GM21825 (cell line): ENCODE data around the gene TSSC4.

Experiments used
- ATAC-seq: cut with Tn5 transposase; IDR thresholded peaks from one replicate; pipeline ENCODE4 v1.9.1; 2021; ENCODE audit warnings: mild to moderate bottlenecking, moderate library complexity; ENCODE audit not compliant: unreplicated experiment

The TSSC4 gene

DNA sequence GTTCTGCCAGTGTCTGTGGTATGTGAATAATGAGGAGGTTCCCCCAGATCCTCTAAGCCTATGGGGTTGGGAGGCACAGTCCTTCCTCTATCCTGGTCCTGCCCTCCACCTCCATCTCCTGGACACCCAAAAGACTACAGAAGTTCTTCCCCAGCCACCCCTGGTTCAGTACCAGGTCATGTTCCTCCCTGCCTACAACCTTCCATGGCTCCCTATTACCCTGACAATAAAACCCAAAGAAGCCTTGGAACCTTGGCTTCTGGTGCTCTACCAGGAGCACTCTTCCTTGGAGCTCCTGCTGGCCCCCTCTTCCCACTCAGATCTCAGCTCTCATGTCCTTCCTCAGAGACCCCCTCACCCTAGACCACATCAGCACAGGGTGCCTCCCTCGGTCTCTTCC, 30.8 kb downstream of the TSSC4 start:
- no peak for ATAC-seq

DNA sequence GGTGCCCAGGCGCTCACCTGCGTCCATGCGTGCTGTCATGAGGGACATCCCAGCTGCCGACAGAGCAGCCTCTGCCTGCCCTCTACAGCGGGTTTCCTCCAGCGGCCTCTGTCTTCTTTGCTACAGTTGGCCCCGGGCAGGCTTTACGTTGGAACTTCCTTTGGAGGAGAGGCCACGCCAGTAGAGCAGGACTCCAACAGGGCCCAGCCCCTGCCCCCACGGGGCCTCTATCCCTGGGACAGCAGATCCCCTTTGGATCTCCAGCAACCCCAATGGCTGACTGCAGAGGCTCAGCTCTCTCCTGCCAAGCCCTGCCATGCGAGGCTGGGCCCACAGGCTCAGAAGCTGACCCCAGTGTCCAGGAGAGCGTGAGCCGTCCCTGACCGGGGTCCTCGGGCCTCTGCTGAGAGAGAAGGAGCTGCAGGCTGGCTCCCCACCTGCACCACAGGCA, 31.6 kb downstream of the TSSC4 start:
- ATAC-seq: no peak

- ATAC-seq: no peak
Measured at GRCh38 chr11:2432628-2433071, 32.1 kb downstream of the TSSC4 start.

- no peak for ATAC-seq
Measured at GRCh38 chr11:2433106-2433925, 32.8 kb downstream of the TSSC4 start.

- ATAC-seq: no peak
Measured at GRCh38 chr11:2434008-2434407, 33.5 kb downstream of the TSSC4 start.

GRCh38 chr11:2434506-2435255, 34.1 kb downstream of the TSSC4 start:
- ATAC-seq: no peak

DNA sequence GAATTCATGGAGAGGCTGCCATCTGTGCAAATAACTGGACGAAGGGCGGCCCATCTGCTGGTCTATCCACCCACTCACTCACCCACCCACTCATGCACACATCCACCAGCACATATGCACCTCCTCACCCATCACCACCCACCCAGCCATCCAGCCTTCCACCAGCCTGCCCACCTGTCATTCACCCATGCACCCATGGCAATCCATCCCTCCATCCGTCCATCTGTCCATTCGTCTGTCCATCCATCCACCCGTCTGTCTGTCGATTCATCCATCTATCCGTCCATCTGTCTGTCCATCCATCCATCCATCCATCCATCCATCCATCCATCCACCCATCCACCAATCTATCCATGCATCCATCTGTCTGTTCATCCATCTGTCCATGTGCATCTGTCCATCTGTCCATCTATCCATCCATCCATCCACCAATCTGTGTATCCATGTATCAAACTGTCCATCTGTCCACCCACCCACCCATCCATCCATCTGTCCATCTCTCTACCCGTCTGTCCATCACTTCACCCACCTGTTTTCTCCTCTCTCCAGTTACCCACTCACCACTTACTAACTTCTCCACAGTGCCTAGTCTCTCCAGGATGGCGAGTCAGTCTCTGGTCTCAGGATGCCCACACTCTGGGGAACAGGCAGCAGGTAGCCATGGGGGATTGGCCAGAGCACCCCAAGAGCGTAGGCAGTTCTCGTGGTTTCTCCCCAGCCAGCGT, 34.9 kb downstream of the TSSC4 start:
- no peak for ATAC-seq

- no peak for ATAC-seq
Measured at GRCh38 chr11:2436013-2436520, 35.5 kb downstream of the TSSC4 start.

DNA sequence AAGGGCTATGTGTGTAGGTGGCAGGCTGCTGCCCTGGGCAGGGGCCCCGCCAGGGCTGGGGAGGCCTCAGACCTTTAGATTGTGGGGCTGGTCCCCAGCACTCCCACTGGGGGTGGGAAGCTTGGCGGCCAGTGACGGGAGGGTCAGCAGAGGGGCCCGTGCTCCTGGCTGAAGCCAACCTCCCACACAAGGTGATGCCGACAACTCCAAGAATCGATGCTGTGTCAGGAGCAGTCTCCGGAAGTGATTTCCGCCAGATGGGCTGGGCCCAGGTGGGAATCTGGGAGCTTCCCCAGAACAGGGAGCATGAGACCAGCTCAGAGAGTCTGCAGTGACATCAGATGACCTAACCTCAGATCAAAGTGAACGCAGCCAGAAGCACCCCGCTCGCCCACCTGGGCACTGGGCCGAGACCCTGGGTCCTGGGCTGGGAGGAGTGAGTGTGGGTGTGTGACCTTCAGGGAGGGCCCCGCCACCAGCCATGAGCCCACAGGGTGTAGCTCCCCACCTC, 36.0 kb downstream of the TSSC4 start:
- no peak for ATAC-seq

- no peak for ATAC-seq
Measured at GRCh38 chr11:2437516-2437915, 37.0 kb downstream of the TSSC4 start.

- no peak for ATAC-seq
Measured at GRCh38 chr11:2439820-2440219, 39.3 kb downstream of the TSSC4 start.

- no peak for ATAC-seq
Measured at GRCh38 chr11:2440646-2441045, 40.1 kb downstream of the TSSC4 start.

GRCh38 chr11:2441171-2441570, 40.6 kb downstream of the TSSC4 start:
- ATAC-seq: no peak

DNA sequence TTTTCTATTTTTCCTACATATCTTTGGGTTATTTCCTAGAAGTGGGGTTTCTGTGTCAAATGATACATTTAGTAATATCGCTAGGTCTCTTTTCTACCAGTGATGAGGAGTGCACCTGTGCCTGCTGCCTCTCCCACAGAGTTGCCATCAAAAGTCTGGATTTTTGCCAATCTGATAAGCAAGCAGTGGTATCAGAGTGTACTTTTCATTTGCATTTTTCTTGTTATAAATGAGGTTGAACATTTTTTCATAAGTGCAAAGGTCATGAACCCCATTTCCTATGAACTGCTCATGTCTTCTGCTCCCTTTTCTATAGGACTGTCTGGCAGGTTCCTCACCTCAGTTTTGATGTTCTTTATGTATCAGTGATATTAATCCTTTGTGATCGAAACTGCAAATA, 42.0 kb downstream of the TSSC4 start:
- ATAC-seq: no peak

DNA sequence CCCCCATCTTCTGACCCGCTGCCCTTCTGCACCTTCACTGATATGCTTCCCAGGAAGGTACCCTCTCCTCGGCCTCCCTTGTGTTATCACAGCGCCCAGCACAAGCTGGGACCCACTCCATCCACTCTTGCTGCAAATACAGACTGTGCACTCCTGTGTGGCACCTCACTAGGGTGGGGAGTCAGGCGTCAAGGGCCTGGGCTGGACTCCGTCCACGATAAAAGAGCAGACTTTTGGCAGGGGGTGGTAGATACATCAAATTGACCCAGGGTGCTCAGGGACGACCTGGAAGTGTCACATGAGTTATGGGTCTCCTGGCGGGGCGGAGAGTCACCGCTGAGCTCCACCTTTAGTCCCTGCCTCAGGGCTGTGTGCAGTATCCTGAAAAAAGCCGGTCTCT, 42.9 kb downstream of the TSSC4 start:
- ATAC-seq: no peak

DNA sequence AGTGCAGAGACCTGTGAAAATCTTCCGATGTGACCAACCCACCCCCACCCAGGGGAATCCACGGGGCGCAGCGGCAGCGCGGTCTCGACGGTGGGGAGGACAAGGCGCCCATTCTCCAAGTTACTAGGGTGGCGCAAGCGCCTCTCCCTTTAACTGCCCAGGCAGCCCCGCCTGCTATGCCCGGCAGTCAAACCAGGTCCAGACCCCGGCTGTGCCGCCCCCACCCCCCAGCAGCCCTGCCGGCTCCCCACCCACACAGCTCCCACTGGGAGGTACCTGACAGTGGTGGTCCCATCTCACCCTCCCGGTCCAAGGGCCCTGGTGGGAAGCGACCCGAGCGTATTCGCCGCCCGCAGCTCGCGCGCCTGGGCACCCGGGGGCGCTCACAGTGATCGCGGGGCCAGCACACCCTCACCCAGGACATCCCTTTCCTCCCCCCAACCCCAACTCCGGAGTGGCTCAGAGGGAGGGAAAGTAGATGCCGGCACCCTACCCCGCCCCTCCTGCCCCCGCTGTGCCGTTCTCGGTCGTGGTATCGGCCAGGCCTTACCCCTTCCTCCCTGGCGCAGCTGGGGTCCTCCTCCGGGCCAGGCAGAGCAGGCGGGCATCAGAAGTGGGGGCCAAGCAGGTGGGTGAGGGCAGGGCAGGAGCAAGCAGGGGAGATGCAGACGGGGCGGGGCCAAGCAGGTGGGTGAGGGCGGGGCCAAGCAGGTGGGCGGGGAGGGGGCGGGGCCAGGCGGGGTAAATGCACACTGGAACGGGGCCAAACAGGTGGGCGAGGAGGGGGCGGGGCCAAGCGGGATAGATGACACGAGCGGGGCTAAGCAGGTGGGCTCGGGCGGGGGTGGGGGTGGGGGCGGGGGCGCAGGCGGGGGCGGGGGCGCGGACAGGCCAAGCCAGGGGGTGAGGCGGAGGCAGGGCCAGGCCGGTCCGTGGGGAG, 43.6 kb downstream of the TSSC4 start, which contains the start of gene TRPM5:
TRPM5 (minus strand) TSS at position 634 of the 940 bp plus-strand sequence. CDS start 21,478 bp downstream, outside the sequence.
- ATAC-seq: no peak

DNA sequence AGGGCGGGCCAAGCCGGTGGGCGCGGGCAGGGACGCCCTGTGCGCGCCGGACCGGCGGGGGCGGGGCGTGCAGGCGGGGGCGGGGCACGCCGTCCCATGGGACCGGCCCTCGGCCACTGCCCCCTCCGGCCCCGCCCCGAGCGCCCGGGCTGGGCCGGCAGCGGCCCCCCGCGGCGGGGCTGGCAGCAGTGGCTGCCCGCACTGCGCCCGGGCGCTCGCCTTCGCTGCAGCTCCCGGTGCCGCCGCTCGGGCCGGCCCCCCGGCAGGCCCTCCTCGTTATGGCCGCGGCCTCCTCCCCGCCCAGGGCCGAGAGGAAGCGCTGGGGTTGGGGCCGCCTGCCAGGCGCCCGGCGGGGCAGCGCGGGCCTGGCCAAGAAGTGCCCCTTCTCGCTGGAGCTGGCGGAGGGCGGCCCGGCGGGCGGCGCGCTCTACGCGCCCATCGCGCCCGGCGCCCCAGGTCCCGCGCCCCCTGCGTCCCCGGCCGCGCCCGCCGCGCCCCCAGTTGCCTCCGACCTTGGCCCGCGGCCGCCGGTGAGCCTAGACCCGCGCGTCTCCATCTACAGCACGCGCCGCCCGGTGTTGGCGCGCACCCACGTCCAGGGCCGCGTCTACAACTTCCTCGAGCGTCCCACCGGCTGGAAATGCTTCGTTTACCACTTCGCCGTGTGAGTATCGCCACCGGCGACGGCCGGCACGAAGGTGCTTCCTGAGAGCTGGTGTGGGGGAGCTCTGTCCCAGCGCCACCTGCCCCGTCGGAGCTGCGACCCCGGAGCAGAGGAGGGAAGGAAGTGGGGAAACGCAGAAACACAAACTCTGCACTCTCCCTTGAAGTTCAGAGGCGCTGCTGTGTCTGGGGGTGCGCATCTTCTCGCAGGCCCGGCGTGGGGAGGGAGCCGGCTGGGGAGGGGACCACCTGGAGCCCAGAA, 44.5 kb downstream of the TSSC4 start, which contains the start of gene KCNQ1:
KCNQ1 (plus strand) TSS at position 188 of the 925 bp plus-strand sequence; CDS start at position 279, 91 bp downstream.
- ATAC-seq: no peak

DNA sequence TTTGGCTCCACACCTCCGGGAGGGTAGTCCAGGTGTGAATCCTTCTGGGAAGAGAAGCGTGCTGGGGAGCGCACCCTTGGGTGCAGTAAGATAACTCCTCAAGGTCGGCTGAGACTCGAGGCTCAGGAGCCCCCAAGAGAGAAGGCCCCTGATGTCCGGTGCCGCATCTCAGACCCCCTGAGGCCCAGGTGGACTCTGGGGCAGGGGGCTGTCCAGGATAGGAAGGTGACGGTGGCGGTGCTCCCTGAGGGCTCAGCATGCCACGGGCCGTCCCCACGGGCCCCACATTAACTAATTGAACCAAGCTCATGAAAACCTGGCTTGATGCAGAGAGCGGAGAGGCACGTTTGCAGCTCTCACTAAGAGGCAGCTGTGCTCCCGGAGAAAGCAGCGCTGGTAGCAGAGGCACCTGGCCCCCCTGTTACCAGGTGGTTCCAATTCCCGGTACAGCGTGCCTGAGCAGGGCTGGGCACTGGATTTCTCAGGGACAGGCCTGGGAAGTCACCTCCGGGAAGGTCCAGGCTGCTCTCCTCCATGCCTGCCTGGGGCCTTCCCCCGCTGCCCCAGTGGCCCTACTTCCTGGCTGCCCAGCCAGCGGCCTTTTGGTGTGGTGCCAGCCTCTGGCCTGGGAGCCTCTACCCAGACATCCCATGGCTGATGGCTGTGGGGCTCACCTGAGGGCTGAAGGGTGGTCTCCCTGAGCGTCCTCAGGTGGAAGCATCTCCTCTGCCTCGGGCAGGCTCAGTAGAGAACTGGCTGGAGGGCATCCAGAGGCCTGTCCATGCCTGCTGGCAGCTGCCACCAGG, 45.4 kb downstream of the TSSC4 start:
- no peak for ATAC-seq
